Hematopoietic multipotent progenitor cell treated with erythropoietin and hydrocortisone succinate and interleukin-3 and kit ligand, for 17 days (in vitro differentiated cells): Measurements from ENCODE around the gene PARD6B.
A peak's percentile ranks its signal among the peaks of the same experiment; 100 is the strongest.
"Not testable (repeated sequence)": the region's sequence is repeated elsewhere in the genome, so short reads cannot be mapped to it uniquely, and the experiment has no call there.

Experiments used
- DNase-seq: peaks from one replicate; pipeline ENCODE4 v3.0.0-alpha.2; 2015; ENCODE audit warnings: low spot score

PARD6B gene

DNA sequence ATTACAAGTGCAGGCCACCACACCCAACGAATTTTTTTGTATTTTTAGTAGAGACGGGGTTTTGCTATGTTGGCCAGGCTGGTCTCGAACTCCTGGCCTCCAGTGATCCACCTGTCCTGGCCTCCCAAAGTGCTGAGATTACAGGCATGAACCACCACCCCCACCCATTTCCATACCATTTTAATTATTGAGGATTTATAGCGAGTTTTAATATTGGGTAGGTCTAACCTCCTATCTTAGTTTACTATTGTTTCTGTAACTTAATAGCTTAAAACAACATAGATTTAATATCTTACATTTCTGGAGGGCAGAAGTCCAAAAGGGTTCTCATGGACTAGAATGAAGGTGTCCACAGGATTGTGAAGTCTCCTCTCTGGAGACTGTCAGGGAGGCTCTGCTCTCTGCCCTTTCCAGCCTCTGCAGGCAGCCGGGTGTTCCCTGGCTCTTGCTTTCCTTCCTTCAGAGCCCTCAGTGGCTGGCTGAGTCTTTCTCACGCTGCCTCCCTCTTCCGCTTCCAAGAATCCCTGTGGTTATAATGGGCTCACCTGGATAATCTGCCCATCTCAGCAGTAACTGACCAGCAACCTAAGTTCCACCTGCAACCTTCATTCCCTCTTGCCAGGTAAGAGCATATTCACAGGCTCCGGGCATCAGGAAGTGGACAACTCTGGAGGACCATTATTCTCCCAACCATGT, 44.9 kb downstream of the PARD6B start:
- no peak for DNase-seq

DNA sequence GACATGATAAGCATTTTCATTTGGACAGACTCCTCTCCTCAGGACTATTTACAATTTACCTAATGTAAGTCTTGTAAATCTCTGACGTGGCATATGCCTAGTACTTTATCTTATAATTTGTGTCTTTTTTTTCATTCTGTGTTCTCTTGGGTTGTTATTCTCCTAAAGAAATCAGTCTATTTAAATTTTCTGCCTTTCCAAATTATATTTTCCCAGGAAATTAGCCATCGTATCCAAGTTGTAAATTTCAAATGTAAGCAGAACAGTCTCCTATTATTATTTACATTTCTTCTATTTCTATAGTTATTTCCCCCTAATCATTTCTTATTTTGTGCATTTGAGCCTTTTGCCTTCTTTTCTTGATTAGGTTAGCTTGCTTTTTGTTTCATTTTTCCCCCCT, 46.0 kb downstream of the PARD6B start:
- DNase-seq = no peak

DNA sequence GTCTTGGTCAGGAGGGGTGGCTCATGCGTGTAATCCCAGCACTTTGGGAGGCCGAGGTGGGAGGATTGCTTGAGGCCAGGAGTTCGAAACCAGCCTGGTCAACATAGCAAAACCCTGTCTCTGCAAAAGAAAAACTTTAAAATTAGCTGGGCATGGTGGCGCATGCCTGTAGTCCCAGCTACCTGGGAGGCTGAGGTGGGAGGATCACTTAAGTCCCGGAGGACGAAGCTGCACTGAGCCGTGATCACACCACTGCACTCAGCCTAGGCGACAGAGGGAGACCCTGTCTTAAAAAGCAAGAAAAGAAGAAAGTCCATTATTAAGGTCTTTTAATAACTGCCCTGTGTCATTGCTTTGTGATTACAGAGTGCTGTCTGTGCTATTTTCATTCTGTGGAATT, 47.6 kb downstream of the PARD6B start:
- DNase-seq = not testable (repeated sequence)

DNA sequence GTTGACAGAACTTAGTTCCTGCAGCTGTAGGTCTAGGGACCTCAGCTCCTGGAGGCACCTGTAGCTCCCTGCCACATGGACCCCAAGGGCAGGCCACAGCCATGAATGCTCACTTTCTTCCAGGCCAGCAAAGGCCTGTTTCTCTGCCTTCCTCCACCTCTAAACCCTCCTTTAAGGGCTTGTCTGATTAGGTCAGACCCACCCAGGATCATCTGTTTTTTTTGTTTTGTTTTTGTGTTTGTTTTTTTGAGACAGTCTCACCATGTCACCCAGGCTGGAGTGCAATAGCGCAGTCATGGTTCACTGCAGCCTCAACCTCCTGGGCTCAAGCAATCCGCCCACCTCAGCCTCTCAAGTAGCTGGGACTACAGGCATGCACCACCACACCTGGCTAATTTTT, 52.0 kb downstream of the PARD6B start:
- no peak for DNase-seq

DNA sequence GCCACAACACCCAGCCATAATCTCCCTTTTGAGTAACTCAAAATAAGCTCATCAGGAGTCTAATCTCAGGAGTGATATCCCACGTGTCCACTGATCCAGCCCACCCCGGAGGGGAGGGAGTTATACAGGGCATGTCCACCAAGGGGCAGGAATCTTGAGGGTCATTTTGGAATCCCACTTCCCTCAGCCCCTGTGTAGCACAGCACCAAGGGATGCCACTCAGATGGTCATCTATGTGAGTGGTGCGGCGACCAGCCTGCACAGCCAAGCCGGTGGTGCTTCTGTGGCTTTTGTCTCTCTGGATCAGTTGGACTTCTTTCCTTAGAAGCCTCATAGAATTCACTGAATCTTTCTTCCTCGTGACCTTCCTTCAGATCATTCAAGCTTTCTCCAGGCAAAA, 52.5 kb downstream of the PARD6B start:
- no peak for DNase-seq

DNA sequence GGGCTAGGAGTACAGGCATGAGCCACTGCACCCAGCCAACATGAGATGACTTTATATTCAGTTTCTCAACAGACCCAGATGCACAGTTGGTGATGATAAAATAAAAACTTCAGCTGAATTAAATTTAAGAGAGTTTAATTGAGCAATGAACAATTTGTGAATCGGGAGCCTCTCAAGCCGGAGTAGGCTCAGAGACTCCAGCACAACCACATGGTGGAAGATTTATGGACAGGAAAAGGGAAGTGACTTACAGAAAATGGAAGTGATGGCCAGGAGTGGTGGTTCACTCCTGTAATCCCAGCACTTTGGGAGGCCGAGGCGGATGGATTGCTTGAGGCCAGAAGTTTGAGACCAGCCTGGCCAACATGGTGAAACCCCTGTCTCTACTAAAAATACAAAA, 53.1 kb downstream of the PARD6B start:
- DNase-seq = no peak

DNA sequence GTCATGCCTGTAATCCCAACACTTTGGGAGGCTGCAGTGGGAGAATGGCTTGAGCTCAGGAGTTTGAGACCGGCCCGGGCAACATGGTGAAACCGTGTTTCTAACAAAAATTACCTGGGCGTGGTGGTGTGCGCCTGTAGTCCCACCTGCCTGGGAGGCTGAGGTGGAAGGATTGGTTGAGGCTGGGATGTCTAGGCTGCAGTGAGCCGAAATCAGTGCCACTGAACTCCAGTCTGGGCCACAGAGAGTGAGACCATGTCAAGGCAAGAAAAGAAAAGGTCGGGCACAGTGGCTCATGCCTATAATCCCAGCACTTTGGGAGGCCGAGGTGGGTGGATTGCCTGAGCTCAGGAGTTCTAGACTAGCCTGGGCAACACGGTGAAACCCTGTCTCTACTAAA, 55.3 kb downstream of the PARD6B start:
- no peak for DNase-seq

DNA sequence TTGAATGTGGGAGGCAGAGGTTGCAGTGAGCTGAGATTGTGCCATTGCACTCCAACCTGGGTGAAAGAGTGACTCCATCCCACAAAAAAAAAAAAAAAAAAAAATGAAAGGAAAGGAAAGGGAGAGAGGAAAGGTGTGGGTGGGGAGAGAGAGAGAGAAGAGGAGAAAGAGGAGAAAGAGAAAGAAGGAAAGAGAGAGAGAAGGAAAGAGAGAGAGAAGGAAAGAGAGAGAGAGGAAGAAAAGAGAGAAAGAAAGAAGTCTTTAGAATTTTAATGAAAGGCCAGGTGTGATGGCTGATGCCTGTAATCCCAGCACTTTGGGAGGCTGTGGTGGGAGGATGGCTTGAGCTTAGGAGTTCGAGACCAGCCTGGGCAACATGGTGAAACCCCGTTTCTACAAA, 55.8 kb downstream of the PARD6B start:
- no peak for DNase-seq

DNA sequence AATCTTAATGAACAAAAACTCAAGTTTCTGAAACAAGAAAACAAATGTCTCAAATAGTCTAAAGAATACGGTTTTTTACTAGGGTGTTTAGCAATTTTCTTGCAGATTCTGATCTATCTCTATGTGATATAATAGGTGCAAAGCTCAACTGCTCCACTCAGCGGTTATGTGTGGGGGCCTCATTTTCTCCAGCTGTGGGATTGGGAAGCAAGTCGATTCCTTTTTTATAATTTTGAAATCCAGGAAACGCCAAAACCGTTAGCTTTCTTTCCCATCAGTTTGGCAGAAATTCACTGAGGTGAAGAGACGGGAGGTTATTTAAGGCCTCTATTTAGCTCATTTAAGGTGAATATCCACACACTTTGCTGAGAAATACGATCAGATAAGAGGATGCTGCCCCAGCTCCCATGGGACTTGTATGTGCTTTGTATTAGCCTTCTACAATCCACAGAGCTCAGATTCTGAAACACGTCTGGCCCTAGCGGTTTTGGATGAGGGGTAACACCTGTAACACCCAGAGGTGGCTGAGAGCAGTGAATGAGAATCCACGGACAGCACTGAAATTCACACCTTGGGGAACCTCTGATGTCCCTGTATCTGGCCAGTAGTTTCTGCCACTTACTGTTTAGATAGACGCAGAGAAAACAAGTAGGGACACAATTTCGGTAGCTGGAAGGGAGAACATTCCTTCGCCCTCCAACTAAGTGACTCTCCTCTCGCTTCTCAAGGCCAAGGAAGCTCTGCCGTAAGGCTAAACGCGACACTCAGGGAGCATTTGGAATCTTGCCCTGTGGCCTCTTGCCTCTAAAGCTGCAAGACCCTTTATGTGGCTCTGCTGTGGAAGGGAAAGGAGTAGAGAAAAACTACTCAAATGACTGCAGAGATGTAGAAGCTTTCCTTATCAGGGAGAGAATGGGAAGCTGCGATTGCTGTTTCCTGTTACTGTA, 56.9 kb downstream of the PARD6B start:
- no peak for DNase-seq

DNA sequence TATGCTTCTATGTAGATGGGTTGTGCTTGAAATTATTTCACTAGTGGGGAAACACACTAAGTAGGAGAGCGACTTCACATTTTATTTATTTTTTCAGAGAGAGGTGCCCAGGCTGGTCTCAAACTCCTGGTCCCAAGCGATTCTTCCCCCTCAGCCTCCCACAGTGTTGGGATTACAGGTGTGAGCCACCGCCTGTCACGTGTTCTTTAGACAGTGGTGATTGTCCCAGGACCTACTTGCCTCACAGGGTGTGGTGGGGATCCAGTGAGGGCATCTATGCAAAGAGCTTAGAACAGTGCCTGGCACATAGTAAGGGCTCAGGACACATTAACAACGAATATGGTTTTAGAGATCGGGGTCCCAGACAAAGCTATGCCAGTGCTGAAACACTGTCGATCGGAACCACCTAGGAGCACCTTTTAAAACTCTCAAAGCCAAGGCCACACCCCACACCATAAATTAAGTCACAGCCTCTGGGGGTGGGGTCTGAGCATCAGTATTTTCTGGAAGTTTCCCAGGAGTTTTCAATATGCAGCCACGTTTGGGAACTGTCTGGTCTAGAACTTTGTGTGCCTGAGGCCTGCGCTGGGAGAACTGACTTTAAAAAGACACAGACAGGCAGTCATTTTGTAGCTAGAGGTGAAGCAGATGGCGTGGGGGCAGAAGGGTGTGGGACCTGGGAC, 58.7 kb downstream of the PARD6B start:
- DNase-seq = no peak

DNA sequence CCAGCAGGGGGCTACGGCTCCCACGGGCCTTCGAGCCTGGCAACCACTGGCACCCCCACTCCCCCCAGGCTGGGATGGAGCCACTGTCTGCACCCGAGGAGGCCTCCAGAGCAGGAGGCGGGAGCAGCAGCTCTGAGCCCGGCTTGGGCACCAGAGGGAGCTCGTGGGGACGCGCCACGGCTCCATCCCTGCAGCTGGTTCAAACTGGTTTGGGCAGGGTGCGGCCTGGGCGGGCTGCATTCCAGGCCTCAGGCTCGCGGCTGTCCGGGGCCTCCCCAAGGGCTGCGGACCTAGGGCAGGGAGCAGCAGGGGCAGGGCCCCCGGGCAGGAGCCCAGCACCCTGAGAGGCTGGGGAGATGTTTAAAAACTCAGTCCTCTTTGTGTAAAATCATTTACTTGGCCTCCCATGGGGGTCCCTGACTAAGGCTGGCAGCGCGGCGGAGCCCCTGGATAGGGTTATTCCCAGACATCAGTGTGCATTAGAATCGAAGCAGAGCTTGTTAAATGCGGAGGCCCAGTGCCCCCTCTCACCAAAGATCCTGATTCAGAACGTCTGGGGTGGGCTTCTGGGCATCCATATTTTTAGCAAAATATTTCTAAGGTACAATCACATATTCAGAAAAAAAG, 59.4 kb downstream of the PARD6B start:
- peak; percentile 82 for DNase-seq

DNA sequence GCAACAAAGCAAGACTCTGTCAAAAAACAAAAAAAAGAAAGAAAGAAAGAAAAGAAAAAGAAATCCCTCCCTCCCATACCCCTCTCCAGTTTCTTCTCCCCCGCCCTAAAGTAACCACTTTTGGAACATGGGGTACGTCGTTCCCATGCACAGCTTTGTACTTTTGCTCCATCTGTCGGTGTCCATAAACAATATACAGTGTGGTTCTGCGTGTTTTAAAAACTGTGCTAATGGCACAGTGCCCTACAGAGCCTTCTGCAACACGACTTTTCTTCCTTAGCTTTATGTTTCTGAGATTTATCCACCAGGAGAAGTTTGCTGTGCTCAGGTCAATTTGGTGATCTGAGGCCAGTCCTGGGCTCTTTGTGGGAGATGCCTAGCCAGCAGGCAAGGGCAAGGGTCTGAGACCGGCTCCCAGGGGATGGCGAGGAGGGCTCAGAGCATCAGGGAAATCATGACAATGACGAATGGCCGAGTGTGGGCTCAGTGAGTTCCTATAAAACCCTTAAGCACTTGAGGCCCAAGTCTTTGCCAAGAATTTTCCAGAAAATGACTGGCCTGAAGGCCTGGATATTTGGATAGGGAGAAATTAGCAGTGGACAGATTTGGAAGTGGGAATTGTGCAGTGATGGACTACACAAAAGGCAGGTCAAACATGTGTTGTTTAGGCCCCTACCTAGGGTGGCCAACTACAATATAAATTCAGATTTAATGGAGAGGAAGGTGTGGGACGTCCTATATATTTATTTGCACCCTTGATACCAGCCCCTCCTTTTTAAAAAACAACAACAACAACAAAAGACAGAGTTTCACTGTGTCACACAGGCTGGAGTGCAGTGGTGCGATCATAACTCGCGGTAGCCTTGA, 61.6 kb downstream of the PARD6B start:
- DNase-seq = no peak

DNA sequence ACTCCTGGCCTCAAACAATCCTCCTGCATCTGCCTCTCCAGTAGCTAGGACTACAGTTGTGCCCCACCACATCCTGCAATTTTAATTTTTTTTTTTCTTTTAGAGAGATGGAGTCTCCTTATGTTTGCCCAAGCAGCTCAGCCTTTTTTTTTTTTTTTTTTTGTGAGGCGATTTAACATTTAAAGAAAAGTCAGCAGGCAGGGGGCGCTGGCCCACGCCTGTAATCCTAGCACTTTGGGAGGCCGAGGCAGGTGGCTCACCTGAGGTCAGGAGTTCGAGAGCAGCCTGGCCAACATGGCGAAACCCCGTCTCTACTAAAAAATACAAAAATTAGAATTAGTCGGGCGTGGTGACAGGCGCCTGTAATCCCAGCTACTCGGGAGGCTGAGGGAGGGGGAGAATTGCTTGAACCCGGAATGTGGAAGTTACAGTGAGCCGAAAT, 62.2 kb downstream of the PARD6B start:
- peak; percentile 40 for DNase-seq

DNA sequence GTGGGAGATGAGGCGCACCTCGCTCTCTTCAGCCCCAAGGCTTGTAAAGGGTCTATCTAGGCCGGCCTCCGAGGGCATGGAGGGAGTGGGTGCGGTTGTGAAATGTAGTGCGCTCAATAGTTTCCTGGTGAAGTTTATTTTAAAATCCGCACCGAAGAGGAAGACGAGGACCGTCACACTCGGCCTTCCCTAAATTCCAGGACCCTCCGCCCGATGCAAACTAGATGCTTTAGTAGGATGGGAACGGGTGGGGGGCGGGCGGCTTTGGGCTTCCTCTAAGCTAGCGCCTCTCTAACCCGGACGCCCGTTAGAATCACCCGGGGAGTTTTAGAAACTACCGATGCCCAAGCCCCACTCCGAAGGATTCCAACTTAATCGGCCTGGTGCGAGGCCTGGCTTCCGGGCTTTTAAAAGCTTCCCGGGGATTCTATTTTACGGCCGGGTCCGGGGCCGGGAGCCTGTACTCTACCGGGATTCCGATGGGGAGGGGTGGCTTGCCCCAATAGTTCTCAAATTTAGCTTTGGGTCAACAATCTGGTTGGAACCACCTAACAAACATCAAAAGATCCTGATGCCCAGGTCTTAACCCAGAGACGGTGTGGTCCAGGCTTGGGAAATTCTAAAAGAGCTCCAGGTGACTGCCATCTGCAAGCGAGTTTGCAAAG, 62.9 kb downstream of the PARD6B start:
- no peak for DNase-seq

DNA sequence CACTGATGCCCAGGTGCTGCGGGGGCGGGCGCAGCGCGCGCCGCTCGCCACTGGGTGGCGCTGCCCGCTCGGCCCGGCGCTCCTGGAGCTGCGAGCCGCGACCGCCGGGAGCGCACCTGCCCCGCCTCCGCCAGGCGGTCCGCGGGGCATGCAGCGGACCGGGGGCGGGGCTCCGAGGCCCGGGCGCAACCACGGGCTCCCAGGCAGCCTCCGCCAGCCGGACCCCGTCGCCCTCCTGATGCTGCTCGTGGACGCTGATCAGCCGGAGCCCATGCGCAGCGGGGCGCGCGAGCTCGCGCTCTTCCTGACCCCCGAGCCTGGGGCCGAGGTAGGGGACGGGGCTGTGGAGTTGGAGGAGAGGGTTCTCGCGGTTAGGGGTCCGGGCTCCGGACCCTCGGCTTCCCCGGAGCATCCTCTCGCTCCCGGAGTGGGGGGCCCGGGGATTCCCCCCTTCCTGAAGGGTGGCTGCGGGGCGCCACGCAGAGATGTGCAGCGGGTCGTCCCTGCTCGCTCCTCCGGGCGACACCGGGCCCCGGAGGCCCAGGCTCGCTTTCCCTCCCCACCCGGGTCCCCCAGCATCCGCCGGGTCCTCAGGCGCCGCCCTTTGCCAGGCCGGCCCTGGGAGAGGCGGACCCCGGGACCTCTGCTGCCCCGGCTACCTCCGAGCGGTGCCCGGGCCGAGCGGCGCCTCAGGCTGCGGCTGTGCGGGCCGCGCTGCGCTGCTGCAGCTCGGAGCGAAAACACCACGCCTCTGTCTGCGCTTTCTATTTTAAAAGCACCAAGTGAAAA, 63.7 kb downstream of the PARD6B start, which contains the start of gene BCAS4:
Gene BCAS4, plus strand, starts transcription at position 216 of the 789 bp plus-strand sequence. Its CDS starts 23 bp downstream, at position 239.
- DNase-seq = peak; percentile 83

DNA sequence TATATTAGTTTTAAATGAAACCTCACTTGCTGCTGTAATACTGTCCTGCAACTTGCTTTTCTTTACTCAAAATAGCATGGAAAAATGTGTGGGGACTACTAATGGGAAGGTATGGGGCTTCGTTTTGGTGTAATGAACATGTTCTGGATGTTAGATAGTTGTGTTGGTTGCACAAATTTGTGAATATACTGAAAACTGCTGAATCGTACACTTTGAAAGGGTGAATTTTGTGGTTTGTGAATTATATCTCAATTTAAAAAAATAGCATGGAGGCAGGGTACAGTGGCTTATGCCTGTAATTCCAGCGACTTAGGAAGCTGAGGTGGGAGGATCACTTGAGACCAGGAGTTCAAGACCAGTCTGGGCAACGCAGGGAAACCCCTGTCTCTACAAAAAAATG, 65.8 kb downstream of the PARD6B start:
- no peak for DNase-seq

DNA sequence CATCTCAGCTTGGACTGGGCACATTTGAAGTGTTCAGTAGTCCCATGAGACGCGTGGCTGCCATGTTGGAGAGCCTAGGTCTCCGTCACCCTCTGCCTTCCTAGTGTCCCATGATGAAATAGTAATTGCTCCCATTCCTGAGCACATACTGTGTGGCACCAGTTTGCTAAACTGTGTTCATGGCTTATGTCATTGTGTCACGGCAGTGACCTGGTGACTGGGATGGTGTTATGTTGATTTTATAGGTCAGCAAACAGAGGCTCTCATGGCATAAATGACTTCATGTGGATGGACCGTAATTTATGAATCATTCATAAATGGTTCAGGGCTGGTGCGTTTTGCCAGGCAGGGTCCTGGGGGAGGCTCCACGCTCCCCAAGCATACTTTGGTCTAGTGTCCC, 67.3 kb downstream of the PARD6B start:
- no peak for DNase-seq

DNA sequence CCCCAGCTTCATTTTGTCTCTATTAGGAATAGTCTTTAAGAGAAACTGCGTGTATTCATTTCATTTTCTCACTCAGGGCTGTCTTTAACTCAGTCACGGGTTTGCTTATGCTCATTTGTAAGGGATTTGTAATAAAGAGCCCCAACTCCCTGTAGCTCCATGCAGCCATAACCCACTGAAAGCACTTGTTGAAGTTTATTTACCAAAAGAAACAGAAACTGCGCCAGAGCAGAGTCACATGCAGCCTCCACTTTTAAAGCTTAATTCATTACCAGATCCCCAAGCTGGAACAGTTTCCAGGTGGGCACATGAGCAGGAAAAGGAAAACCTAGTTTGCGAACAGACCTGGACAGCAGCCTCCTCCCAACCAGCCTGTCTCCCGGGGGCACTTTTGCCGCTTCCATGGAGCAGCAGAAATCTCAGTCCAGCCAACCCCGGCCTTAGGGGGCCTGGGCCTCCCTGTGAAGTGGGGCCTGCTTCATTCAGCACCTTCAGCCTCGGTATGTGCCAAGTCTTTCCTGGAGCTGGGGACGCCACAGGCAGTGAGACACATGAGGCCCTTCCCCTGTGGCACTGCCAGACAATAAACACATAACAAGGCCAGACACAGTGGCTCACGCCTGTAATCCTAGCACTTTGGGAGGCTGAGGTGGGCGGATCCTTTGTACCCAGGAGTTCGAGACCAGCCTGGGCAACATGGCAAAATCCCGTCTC, 68.0 kb downstream of the PARD6B start:
- DNase-seq = no peak

DNA sequence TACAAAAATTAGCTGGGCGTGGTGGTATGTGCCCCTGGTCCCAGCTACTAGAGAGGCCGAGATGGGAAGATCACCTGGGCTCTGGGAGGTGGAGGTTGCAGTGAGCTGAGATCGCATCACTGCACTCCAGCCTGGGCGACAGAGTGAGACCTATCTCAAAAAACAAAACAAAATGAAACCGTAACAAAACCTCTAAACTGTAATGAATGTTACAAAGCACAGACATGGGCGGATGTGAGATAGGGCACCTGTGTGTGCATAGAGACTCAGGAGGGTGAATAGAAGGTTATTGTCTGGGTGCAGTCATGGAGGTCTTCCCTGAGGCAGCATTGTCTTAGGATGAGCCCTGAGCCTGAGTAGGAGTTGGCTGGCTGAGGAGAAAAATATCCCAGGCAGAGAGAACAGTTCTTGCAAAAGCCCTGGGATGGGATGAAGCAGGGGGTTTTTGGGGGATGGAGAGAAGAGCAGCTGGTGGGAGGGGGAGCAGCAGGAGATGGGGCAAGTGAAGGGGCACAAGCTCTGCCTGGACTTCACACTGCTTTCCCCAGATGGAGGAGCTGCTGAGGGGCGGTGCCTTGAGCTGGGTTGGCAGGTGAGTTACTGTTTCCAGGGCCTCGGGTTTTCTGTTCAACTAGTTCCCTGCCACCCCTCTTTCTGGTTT, 68.6 kb downstream of the PARD6B start:
- DNase-seq = no peak
